GM19328 (cell line): ENCODE measurements around the gene SAMD4A.

Experiments used
- ATAC-seq: cut with Tn5 transposase; IDR thresholded peaks from one replicate; pipeline ENCODE4 v1.9.1; 2021; ENCODE audit warnings: mild to moderate bottlenecking, moderate library complexity; ENCODE audit not compliant: unreplicated experiment

Gene SAMD4A

DNA sequence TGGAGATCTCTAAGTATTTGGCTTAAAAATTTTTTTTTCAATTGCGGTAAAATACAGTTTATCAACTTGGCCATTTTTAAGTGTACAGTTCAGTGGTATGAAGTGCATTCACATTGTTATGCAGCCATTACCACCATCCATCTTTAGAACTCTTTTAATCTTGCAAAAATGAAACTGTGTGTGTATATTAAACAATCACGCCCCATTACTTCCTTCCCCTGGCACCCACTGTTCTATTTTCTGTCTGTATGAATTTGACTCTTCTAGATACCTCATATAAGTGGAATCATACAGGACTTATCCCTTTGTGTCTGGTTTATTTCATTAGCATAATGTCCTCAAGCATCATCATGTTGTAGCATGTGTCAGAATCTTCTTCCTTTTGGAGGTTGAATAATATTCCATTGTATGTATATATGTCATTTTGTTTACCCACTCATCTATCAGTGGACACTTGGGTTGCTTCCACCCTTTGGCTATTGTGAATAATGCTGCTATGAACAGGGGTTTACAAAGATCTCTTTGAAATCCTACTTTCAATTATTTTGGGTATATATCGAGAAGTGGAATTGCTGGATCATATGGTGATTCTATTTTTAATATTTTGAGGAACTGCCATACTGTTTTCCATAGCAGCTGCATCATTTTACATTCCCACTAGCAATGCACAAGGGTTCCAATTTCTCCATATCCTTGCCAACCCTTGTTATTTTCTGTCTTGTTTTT lies 62.9 kb downstream of the SAMD4A start:
- ATAC-seq: no peak

DNA sequence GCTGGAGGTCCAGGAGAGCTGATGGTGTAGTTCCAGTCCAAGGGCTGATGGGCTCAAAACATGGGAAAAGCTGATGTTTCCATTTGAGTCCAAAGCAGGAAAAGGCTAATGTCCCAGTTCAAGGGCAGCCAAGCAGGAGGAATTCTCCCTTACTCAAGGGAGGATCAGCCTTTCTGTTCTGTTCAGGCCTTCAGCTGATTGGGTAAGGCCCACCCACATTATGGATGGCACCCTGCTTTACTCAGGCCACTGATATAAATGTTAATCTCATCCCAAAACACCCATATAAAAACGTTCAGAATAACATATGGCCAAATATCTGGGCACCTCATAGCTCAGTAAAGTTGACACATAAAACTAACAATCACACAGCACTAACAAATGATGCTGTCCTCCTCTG lies 64.1 kb downstream of the SAMD4A start:
- no peak for ATAC-seq

DNA sequence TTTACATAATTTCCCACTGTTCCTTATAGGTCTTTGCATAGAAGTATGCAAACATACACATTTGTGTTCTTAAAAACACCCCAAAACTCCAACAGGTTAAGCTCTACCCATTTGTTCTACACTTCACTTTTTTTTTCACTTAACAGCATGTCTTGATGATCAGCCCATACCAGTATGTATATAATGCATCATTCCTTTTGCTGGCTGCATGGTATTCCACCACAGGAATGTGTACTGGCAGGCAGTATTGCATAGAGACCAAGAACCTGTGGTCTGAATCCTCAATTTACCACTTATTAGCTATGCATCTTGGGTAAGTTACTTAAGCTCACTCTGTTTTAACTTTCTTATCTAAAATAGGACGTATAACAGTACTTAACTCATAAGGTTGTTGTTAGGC lies 65.5 kb downstream of the SAMD4A start:
- ATAC-seq: no peak

DNA sequence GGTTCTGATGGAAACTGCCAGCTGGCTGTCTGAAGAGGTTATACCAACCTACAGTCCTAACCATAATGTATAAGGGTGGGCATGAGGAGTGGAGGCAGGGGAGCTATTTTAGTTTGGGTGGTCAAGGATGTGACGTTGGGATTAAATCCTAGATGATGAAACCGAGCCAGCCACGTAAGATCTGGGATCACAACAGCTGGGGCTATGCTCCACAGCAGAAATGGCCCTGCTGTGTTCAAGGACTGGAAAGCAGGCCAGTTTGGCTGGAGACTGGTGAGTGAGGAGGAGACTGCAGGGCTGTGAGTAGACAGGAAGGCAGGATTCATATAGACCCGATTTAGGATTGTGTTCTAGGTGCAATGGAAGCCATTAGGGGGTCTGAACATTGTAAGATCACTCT lies 66.1 kb downstream of the SAMD4A start:
- ATAC-seq: no peak

DNA sequence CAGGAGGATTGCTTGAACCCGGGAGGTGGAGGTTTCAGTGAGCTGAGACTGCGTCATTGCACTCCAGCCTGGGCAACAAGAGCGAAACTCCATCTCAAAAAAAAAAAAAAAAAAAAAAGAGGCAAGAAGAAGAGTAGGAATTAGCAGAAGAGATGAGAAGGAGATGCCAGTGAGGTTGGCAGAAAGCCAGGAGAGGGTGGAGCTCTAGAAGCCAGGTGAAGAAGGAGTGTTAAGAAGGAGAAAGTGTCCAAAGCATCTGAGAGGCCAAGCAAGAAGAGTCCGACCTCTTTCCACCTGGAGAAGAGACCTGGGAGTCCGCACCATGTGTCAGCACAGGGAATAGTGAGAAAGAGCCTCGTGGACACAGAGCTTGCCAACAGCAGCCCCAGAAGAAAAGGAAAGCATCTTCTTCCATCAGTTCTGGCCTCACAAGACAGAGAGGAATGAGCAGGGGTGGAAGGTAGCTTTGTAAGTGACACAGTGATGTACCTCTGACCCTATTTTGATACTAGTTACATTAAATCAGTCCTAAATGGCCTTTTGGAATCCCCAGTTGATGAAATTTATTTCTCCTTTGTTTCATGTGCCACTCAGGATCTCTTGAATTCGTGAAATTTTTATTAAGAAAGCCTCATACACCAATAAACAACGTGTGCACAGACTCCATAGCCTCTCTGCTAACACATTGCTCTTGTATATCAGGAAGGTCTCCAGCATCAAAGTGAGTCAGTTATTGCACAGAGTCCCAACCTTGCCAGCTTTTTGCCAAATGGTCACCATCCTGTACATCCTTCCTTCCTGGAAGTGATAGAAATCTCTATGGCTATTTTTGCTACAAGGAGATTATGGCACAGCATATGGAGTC lies 70.6 kb downstream of the SAMD4A start:
- ATAC-seq: no peak

DNA sequence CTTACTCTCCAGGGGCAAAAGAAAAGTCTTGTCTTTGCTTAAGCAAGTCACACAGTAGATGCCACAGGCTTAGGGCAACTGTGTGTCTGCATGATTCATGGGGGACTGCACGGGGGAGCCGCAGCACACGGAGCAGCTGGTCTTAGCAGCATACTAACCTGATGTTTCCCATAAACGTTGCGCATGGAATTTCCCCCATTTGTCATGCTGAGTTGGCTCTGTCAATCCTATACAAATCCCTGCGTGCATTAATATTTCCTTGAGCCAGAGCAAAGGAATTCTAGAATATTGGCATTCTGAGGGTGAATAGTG lies 71.2 kb downstream of the SAMD4A start:
- ATAC-seq: no peak

DNA sequence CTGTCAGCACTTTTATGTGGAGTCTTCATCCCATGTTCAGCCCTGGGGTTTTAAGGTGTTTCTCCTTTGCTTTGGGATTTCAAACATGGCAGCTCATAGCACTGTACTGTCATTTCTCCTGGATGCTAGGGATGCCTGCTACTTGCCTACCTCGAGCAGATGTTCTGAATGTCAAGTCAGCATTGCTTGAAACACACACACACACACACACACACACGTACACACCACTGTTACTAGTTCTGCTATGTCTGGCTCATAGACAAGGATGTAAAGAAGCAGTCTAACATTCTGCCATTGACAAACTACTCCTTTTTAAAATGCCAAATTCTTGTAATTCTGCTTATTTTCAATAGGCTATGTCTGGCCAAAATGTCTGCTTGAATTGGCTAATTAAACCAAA lies 72.7 kb downstream of the SAMD4A start:
- ATAC-seq: no peak

DNA sequence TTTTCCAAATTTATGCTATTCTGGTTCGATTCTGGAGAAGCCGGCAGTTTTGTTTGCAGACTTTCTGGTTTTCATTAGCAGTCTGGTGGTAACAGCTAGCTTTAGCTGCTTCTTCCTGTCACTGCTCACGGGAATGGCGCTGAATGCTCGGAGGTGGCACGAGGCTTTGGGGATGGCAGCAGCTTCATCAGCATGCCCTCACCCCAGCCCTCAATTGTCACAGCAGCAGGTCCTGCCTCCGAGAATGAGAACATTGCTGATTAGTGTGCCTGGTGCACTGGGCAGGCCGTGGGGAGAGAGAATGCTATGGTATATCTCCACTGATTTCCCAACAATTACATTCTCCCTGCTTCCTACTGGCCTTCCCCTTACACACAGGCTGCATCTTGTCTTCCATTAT lies 73.6 kb downstream of the SAMD4A start:
- no peak for ATAC-seq

DNA sequence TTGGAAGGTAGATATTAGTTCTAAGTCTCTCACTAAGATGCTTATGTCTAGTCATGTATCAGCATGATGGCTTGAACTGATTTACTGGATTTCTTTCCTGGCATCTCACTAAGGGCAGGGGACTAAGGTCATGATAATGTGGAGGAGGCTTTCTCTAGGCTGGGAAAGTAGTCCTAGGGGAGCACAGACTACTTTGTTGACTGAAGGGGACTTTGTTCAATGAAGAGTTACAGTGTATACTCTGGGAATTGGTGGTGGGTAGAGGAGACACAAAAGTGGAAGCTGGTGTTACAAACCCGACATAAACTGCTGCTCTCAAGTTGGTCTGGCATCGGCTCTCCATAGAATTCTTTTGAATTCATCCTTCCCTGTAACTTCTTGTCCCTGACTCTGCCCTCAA lies 75.2 kb downstream of the SAMD4A start:
- ATAC-seq: no peak

DNA sequence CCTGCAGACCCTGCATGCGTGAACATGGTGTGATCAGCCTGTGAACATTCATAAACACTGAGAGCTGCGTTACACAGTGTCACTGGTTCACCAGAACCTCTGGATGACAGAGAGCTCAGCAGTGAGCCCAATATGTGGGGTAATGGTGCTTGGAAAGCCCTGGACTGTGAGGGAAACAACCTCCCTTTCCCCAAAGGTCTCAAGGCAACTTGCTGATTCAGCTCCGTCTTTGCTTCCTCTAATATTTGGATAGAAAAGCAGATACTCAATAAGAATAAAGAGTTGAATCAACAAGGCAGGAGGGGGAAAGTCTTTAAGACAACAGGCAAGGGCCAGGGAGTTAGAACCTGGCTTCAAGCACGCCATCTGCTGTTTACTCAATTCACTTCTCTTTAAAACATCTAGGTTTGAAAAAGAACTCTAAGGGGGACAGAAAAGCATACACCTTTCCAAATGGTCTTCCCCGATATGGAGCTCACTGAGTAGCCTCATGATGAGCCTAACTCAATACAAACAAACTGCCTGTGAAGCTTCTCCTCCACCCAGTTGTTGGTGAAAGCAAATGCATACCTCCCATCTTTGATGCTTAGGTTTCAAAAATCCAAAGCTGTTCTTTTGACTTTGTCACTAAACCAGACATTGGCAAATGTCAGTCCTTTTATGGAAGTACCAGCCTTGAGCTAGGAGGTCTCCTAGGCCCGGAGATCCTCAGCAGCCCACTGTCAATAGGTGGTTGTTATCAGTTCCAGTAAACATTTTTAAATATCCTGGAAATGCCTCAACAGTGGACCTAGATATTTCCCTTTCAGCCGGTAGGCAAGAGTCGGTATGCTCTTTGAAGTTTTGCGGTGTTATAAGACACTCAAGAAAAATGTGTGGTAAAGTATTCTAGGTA lies 76.1 kb downstream of the SAMD4A start:
- no peak for ATAC-seq

DNA sequence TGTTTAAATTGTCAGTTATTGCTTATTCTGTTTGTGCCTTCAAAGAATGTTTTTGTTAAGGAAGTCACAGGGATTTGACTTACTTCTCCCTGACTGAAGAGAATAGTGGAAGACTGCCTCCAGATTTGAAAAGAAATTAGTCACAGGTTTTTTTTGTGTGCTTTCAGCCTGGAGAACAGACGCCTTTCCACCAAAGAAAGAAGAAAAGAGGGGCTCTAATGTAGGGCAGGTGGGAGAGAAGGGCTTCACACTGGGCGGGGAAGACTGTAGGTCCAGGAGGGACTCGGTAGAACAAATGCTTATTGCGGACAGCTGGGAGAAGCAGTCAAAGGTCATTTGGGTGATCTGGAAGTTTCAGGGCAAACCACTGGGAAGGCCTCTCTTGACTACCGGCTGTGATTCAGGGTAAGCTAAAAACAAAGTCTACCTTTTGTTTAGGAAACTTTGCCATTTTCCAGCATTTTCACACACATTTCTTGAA lies 76.8 kb downstream of the SAMD4A start:
- ATAC-seq: no peak

DNA sequence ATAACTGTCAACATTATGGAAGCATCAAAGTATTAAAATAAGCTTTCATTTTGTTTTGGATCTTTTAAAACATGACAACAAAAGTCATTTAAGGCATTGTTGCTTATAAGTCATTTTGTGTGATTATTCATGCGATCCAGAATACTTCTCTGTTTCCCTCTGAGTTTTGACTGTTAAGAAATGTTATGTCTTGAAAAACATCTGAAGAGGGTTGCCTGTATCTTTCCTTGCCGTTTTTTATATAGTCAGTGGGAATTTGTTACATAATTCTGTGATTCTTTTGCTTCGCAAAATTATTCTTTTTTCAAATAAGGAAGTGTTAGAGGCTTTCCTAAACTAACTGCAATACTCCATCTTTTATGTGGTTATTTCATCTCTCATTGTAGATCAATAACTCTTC lies 78.7 kb downstream of the SAMD4A start:
- ATAC-seq: no peak

DNA sequence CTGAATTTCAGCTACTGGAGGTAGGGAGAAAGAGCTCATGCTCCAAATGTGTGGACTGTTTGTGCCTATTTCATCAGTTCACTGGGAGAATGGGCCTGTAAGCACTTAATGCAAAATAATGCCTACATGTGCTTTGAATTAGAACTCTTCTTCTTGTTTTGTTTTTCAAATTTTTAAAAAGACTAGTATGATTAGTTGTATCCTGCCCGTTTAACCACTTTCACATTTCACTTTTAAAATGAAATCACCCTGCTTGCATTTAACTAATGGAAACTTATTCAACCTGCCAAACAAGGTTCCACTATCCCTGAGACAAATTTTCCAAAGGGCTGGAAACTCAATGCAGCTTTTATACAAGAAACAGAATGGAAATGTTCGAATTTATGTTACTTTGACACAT lies 79.7 kb downstream of the SAMD4A start:
- ATAC-seq: no peak

DNA sequence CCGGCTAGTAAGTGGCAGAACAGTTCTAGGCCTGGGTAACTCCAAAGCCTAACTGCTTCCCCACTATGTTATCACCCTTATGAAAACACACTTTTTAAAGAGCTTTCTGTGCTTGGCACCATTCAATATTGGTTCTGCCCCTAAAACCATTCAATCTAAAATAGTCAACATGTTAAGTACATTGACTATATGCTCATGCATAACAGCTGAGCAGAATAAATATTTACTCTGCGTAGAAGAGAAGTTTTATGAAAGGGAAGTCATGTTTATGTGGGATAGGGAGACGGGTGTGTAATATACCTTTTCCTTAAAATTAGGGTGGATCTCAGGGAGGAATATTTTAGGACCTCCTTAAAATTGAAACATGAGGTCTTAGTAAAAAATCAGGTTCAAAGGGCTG lies 80.5 kb downstream of the SAMD4A start:
- ATAC-seq: no peak

DNA sequence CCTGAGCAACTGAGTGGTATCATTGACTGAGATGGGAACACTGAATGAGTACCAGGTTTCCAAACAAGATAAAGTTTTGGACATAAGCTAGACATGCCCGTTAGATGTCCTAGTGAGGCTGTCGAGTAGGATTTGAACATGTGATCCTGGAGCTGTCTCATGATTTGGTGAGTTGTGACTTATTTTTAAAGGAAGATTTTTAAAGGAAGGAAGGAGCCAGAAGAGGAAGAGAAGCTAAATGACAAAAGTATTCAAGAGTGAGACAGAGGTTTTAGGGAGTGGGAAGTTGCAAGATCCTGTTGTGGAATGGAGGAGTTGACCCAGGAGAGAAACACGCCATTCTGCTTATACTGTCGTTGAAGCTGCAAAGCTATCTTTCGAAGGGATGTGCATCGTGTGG lies 82.1 kb downstream of the SAMD4A start:
- ATAC-seq: no peak

DNA sequence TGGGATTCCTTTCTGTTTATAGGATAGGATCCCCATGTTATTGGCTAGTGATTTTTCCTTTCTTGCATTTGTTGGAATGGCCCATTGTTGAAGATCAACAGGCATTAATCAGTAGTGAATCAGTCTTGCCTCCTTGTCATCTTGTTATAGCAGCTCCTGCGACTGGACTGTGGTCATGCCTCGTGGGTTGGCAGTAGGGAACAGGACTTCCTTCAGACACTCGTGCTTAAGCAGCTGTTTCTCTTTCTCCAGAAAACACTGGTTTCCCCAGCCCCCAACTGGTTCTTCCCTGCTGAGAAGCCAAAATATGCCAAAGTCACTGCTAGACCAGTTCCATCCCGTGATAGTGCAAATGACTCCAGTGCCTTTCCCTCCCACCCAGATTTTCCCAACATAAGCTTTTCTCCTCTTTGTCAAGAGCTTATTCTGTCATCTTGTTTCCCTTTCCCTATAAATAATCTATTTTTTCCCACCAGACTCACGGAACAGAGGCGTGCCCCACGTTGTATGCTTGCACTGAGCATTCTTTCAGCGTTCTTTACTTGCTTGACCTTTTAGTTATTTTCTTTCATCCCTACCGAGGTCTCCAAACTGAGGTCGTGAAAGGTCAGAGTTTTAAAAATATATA lies 83.5 kb downstream of the SAMD4A start:
- no peak for ATAC-seq

DNA sequence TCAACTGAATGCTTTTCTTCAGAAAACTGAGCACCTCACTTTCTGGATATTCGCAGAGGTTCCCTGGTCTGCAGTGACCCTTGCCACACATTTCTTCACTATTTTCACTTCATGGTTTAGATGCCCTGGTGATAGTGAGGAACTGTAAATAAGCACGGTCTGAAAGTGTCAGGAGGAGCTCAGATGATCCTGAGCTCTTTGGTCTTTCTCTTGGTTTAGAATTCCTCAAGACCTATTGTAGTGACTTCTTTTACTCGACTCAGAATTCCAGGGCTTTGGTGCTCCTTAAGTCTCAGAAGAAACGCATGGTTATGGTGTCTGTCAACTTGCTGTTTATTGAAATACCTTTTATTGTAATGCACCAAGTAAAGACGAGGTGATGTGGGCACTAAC lies 84.0 kb downstream of the SAMD4A start:
- ATAC-seq: no peak

DNA sequence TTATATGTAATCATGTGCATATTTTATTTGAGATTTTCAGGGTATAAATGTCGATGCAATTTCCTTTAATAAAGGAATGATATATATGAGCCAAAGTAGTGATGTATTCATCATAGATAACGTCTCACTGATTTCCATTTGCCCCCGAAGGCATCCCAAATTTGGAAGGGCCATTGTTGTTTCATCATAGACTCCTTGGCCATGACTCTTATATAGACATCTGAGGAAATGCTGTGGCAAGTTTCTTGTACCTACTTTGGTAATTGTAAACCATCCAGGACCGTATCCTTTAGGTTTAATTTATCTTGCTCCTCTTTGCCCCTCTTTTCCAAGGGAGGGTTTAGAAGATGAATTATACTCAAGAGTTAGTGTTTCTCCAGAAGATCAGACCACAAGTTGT lies 84.7 kb downstream of the SAMD4A start:
- no peak for ATAC-seq

DNA sequence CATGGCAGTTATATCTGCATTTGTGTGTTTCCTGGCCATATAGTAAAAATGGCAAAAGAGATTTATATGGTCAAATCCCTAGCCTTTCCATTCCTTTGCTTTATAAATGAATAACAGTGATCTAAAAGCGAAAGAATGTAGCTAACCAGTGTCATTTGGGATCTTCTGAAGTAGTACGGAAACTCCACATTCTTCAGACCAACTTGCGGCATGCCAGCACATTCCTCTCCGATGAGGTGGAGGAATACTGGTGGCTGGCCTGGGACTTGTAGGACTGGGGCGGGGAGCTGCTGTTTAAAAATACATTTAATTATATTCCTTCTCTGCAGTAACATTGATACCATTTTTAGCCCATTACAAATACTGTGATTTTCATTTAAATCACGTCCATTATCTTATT lies 85.3 kb downstream of the SAMD4A start:
- no peak for ATAC-seq

DNA sequence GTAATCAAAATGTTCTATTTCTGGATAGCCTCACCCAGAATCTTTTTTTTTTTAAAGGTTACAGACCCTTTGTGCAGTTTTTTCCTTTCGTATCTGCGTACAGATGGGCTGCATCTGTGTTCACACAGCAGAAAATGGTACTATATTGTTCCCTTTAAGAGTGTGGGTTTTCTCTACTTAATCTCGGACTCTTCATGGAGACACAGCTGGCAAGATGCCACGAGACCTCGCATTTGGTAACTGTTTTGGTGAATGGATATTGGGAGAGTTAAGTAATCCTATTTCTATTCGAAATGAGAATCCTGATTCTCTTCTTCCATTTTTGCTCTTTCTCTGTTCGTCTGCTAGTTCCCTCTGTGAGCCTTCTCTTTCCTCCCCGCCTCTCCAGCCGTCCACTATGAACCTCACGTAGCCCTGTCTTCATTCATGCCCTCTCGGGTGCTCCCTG lies 85.7 kb downstream of the SAMD4A start:
- ATAC-seq: no peak
